ENCODE measurements around the gene DTX1. TPM values are rescaled to one million over a fixed set of nuclear protein-coding genes. Genes with fewer than 3 reads are reported as not detected.
A peak's percentile ranks its signal among the peaks of the same experiment; 100 is the strongest.

The DTX1 gene
- total and polyA plus RNA-seq, 2 of the 13 experiments (the other 11 are each of a cell fraction or from before 2014, with no cell fraction given), result not detected

DNA sequence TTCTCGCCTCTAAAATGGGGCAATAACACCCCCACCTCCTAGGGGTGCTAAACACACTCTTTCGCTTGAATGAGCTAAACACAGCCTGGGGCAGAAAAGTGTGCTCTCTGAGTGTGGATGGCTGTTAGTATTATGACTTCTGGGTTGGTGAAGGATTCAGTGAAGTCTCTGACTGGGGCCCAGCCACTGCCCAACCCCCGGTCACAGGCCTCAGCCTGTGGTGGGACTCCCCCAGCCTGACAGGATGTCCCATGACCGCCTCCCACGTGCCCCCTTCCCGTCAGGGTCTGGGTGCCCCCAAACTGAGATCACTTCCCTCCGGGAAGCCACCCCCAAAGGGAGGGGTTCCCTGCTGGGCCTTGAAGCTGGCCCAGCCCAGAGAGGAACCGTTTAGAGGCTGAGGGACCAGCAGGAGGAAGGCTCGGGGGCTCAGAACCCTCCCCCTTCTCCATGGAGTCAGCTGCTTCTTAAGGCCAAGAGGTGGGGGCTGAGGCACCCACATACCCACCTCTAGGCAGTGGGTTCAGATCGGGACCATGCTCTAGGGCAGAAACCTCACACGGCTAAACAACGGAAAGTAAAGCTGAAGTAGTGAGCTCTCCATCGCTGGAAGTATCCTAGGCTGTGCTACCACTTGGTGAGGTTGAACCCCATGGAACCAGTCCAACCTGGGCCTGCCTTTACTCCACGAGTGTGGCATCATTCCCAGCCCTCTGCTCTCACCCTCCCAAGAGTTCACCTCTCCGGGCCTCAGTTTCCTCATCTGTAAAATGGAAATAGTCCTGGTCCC, 13.8 kb downstream of the DTX1 start:
- ChIA-PET POLR2A (no interaction called here), CTCF (ENCODE audit: low intra/inter-chr PET ratio, low total read pairs) (no interaction called here)
- in situ Hi-C loops (cut with HindIII; ENCODE audit: extremely low pct_ligation_motif_present, low pct_unique_long_range_greater_than_20kb), result no loop called here
- Histone ChIP-seq H3K79me2 (ENCODE audit: insufficient read depth, low read length) (no peaks in the 10 kb centered on the region), H3K27ac (ENCODE audit: extremely low read length, insufficient read depth, low read length) (no peak overlapping the region), H3K9me3 (ENCODE audit: low read length) (no peaks in the 10 kb centered on the region), H2AFZ (ENCODE audit: low read length) (no peak overlapping the region), H3K4me2 (ENCODE audit: low read depth, low read length) (no peak overlapping the region), H3K4me3 (replicated peaks in 1 of 3; ENCODE audit: insufficient read depth in 1 of 3, low read depth in 2 of 3, low read length in 3 of 3) (no peak overlapping the region), H3K36me3 (replicated peaks in 1 of 2; ENCODE audit: control insufficient read depth in 1 of 2, insufficient read depth in 2 of 2, low read length in 2 of 2) (no peaks in the 10 kb centered on the region), H3K4me1 (ENCODE audit: insufficient read depth, low read length) (peaks cover 23% of the 10 kb centered on the region), H3K9ac (ENCODE audit: insufficient read depth, low read depth, low read length) (no peak overlapping the region), H4K20me1 (ENCODE audit: insufficient read depth, low read length) (no peaks in the 10 kb centered on the region), H3K27me3 (ENCODE audit: control insufficient read depth in 1 of 2, insufficient read depth in 2 of 2, low read length in 2 of 2) (peaks cover 7 to 19% of the 10 kb centered on the region in 2 experiments; a peak in 4 of 5 replicates)
- no TSS peak for BruUV-seq (replicated peaks)
- ATAC-seq (no peak), DNase-seq (ENCODE audit: low spot score) (no peak), FAIRE-seq (no peak)
- no peak for TF ChIP-seq SAP130 (CRISPR knock-in tag; IDR thresholded peaks at IDR 0.05; ENCODE audit: low read depth)
- TF ChIP-seq ZMYM3 (CRISPR knock-in tag; IDR thresholded peaks at IDR 0.05), result 0 out of 2 replicates have a peak, but pooled peaks have one; percentile 36
- peak; percentile 58 for TF ChIP-seq ZNF629 (CRISPR knock-in tag; conservative IDR thresholded peaks at IDR 0.05)
- intact Hi-C loops (cut with micrococcal nuclease; ENCODE audit: unreplicated experiment), result no loop called here
- WGBS (ENCODE audit: low lambda C conversion rate), result 22% methylated on average over 6 of the region's 15 CpGs

DNA sequence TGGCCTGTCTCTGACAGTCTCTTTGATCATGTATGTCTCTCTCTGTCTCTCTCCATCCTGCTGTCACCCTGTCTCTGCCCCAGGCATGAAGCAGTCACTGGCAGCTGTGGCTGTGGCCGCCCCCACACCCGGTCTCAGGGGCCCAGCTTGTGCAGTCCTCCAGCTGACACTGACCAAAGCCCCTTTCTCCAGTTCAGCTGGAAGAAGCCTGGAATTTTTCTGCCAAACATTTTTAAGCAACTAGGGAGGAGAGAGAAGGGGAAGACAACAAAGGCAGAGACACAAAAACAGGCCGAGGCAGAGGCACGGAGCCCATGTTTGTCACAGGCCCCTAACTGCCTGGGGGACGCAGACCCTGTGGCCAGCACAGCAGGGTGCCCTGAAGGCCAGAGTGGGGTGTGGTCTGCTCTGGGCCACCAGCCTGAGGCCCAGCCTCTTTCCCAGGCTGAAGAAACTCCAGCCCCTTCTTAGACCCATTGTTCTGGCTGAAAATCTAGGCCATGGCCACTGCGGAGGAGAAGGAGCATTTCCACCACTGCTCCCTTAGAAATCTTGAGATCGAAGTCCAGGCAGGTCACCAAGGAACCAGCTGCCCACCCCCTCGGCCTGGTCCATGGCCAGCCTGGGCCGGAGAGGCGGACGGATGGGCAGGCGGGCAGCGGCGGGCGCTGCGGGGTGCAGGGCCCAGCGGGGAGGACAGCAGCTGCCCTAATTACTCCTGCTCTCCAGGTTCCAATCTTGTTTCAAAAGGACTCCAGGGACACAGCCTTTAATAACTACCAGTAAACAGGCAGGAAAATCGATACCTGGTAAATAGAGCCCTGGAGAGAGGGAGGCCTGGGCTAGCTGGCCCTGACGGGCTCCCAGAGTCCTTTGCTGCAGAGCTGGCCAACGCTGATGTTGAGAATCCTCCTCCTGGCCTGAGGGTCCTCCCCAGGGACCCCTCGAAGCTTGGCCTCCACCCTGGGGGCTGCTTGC, 14.9 kb downstream of the DTX1 start:
- peak; percentile 91 for ATAC-seq
- no peak for TF ChIP-seq ZNF777 (CRISPR knock-in tag; IDR thresholded peaks at IDR 0.05)
- TF ChIP-seq SOX6 (IDR thresholded peaks at IDR 0.05), result no peak
- peak; percentile 35; the same call in 1 of the 2 replicates for TF ChIP-seq SOX6 (CRISPR knock-in tag; IDR thresholded peaks at IDR 0.05)
- no peak for TF ChIP-seq MYNN (CRISPR knock-in tag; IDR thresholded peaks at IDR 0.05; ENCODE audit: low read depth)
- no peak for TF ChIP-seq SRSF9 (IDR thresholded peaks at IDR 0.05; ENCODE audit: borderline replicate concordance, insufficient read depth, low read depth, low read length, poor library complexity, severe bottlenecking)
- peak; percentile 60; the same call in 1 of the 2 replicates for TF ChIP-seq PHF21A (CRISPR knock-in tag; IDR thresholded peaks at IDR 0.05)
- no peak for TF ChIP-seq ZNF670 (CRISPR knock-in tag; IDR thresholded peaks at IDR 0.05; ENCODE audit: borderline replicate concordance)
- no peak for TF ChIP-seq HES4 (CRISPR knock-in tag; IDR thresholded peaks at IDR 0.05; ENCODE audit: borderline replicate concordance)
- TF ChIP-seq ZNF501 (CRISPR knock-in tag; IDR thresholded peaks at IDR 0.05), result 0 out of 2 replicates have a peak, but pooled peaks have one; percentile 23
- TF ChIP-seq ZNF331 (CRISPR knock-in tag; IDR thresholded peaks at IDR 0.05), result no peak
- TF ChIP-seq ATF4 (CRISPR knock-in tag; IDR thresholded peaks at IDR 0.05), result no peak
- TF ChIP-seq GATAD2A (CRISPR knock-in tag; IDR thresholded peaks at IDR 0.05), result peak; percentile 58
- TF ChIP-seq MTA1 (CRISPR knock-in tag; IDR thresholded peaks at IDR 0.05; ENCODE audit: borderline replicate concordance), result no peak
- TF ChIP-seq ZSCAN29 (CRISPR knock-in tag; conservative IDR thresholded peaks at IDR 0.05), result no peak

More for the DNA sequence above, 14.9 kb downstream of the DTX1 start:
- in situ Hi-C loops (cut with HindIII; ENCODE audit: extremely low pct_ligation_motif_present, low pct_unique_long_range_greater_than_20kb) (no loop called here), intact Hi-C loops (cut with micrococcal nuclease; ENCODE audit: unreplicated experiment) (no loop called here)
- no peaks in the 10 kb centered on the region for H3K79me2 ChIP-seq (ENCODE audit: insufficient read depth, low read length)
- ChIA-PET CTCF (ENCODE audit: low intra/inter-chr PET ratio, low total read pairs) (no interaction called here), POLR2A (no interaction called here)
- no peaks in the 10 kb centered on the region for H3K36me3 ChIP-seq (replicated peaks in 1 of 2; ENCODE audit: control insufficient read depth in 1 of 2, insufficient read depth in 2 of 2, low read length in 2 of 2)
- H3K27ac ChIP-seq (ENCODE audit: extremely low read length, insufficient read depth, low read length), result no peak overlapping the region
- peaks cover 8 to 19% of the 10 kb centered on the region in 2 experiments; a peak in 4 of 5 replicates for H3K27me3 ChIP-seq (ENCODE audit: control insufficient read depth in 1 of 2, insufficient read depth in 2 of 2, low read length in 2 of 2)
- no peaks in the 10 kb centered on the region for H4K20me1 ChIP-seq (ENCODE audit: insufficient read depth, low read length)
- peak overlapping the region; percentile 68 for H3K4me2 ChIP-seq (ENCODE audit: low read depth, low read length)
- no peaks in the 10 kb centered on the region for H3K9me3 ChIP-seq (ENCODE audit: low read length)
- no peak overlapping the region for H3K9ac ChIP-seq (ENCODE audit: insufficient read depth, low read depth, low read length)
- no TSS peak for BruUV-seq (replicated peaks)
- peaks cover 23% of the 10 kb centered on the region for H3K4me1 ChIP-seq (ENCODE audit: insufficient read depth, low read length)
- 11% methylated on average over 15 of the region's 21 CpGs for WGBS (ENCODE audit: low lambda C conversion rate)
- FAIRE-seq (no peak), DNase-seq (ENCODE audit: low spot score) (peak; percentile 24)
- peak overlapping the region in 1 of 3 experiments; percentile 57; a peak in 2 of 6 replicates for H3K4me3 ChIP-seq (replicated peaks in 1 of 3; ENCODE audit: insufficient read depth in 1 of 3, low read depth in 2 of 3, low read length in 3 of 3)
- H2AFZ ChIP-seq (ENCODE audit: low read length), result no peak overlapping the region

Measured in HepG2 (cell line).